Duodenal mucosa (tissue), 2 donors: Measurements from ENCODE around the gene EEF1AKMT1.

Experiments
- H3K27ac ChIP-seq: one replicate; pipeline ENCODE4 v1.7.0; 2013; ENCODE audit warnings: low read depth, low read length
- H3K27me3 ChIP-seq, 2 donors: one replicate each; pipeline ENCODE4 v1.7.0; 2013; ENCODE audit warnings: low read length in 2 of 2, control low read depth in 1 of 2; ENCODE audit not compliant: insufficient read depth in 2 of 2, control insufficient read depth in 1 of 2
- H3K36me3 ChIP-seq, 2 donors: one replicate each; pipeline ENCODE4 v1.7.0; 2013; ENCODE audit warnings: low read length in 2 of 2, control low read depth in 1 of 2; ENCODE audit not compliant: insufficient read depth in 2 of 2, control insufficient read depth in 1 of 2
- H3K4me1 ChIP-seq, 2 donors: one replicate each; pipeline ENCODE4 v1.7.0; 2013; ENCODE audit warnings: low read length in 2 of 2, control low read depth in 1 of 2; ENCODE audit not compliant: insufficient read depth in 2 of 2, control insufficient read depth in 1 of 2
- H3K4me3 ChIP-seq, 2 donors: one replicate each; pipeline ENCODE4 v1.7.0; 2013; ENCODE audit warnings: low read length in 2 of 2, low read depth in 1 of 2
- H3K9ac ChIP-seq, 2 donors: one replicate each; pipeline ENCODE4 v1.7.0; 2013; ENCODE audit warnings: low read length in 2 of 2, low read depth in 1 of 2
- H3K9me3 ChIP-seq, 2 donors: one replicate each; pipeline ENCODE4 v1.7.0; 2013; ENCODE audit warnings: low read length in 2 of 2, control low read depth in 1 of 2; ENCODE audit not compliant: control insufficient read depth in 1 of 2

EEF1AKMT1 gene

GRCh38 chr13:20803180-20803965, 29.6 kb upstream of the EEF1AKMT1 start:
- Histone ChIP-seq H3K4me1 (no peaks in the 10 kb centered on the region), H3K9ac (no peak overlapping the region), H3K4me3 (no peak overlapping the region), H3K27ac (no peak overlapping the region), H3K9me3 (no peaks in the 10 kb centered on the region), H3K27me3 (no peaks in the 10 kb centered on the region), H3K36me3 (peaks cover 12 to 27% of the 10 kb centered on the region in 2 donors)

GRCh38 chr13:20801707-20802106, 27.9 kb upstream of the EEF1AKMT1 start:
- Histone ChIP-seq H3K36me3 (peaks cover 7 to 24% of the 10 kb centered on the region in 2 donors), H3K4me1 (no peaks in the 10 kb centered on the region), H3K27me3 (no peaks in the 10 kb centered on the region), H3K9ac (no peak overlapping the region), H3K9me3 (no peaks in the 10 kb centered on the region), H3K4me3 (no peak overlapping the region), H3K27ac (no peak overlapping the region)

GRCh38 chr13:20799726-20800416, 26.1 kb upstream of the EEF1AKMT1 start:
- Histone ChIP-seq H3K4me1 (no peaks in the 10 kb centered on the region), H3K27me3 (no peaks in the 10 kb centered on the region), H3K36me3 (peaks cover 12 to 31% of the 10 kb centered on the region in 2 donors)

GRCh38 chr13:20798027-20798426, 24.3 kb upstream of the EEF1AKMT1 start:
- H3K4me1 ChIP-seq = no peaks in the 10 kb centered on the region
- H3K9ac ChIP-seq = no peak overlapping the region
- no peak overlapping the region for H3K4me3 ChIP-seq
- no peaks in the 10 kb centered on the region for H3K9me3 ChIP-seq
- H3K27me3 ChIP-seq = no peaks in the 10 kb centered on the region
- H3K36me3 ChIP-seq = peaks cover 18 to 38% of the 10 kb centered on the region in 2 donors
- H3K27ac ChIP-seq = no peak overlapping the region

More at GRCh38 chr13:20799726-20800416, 26.1 kb upstream of the EEF1AKMT1 start:
- Histone ChIP-seq H3K27ac (no peak overlapping the region), H3K9ac (no peak overlapping the region), H3K4me3 (no peak overlapping the region), H3K9me3 (no peaks in the 10 kb centered on the region)

- no peaks in the 10 kb centered on the region for H3K9me3 ChIP-seq
- H3K27me3 ChIP-seq = no peaks in the 10 kb centered on the region
- H3K4me1 ChIP-seq = no peaks in the 10 kb centered on the region
- H3K36me3 ChIP-seq = peaks cover 18 to 38% of the 10 kb centered on the region in 2 donors
- H3K9ac ChIP-seq = no peak overlapping the region
- no peak overlapping the region for H3K27ac ChIP-seq
- no peak overlapping the region for H3K4me3 ChIP-seq
Observed at GRCh38 chr13:20796791-20797508, 23.2 kb upstream of the EEF1AKMT1 start.

GRCh38 chr13:20789665-20790064, 15.9 kb upstream of the EEF1AKMT1 start:
- Histone ChIP-seq H3K27me3 (no peaks in the 10 kb centered on the region), H3K9ac (no peak overlapping the region), H3K27ac (no peak overlapping the region), H3K9me3 (no peaks in the 10 kb centered on the region), H3K4me3 (no peak overlapping the region), H3K4me1 (no peaks in the 10 kb centered on the region), H3K36me3 (peaks cover 15 to 32% of the 10 kb centered on the region in 2 donors)

GRCh38 chr13:20788312-20788711, 14.6 kb upstream of the EEF1AKMT1 start:
- H3K9me3 ChIP-seq = no peaks in the 10 kb centered on the region
- H3K36me3 ChIP-seq = peaks cover 10 to 33% of the 10 kb centered on the region in 2 donors
- H3K4me1 ChIP-seq = no peaks in the 10 kb centered on the region
- H3K9ac ChIP-seq = no peak overlapping the region
- no peak overlapping the region for H3K4me3 ChIP-seq
- H3K27ac ChIP-seq = no peak overlapping the region
- H3K27me3 ChIP-seq = no peaks in the 10 kb centered on the region

GRCh38 chr13:20787180-20787579, 13.4 kb upstream of the EEF1AKMT1 start:
- peaks cover 19 to 42% of the 10 kb centered on the region in 2 donors for H3K36me3 ChIP-seq
- H3K27me3 ChIP-seq = no peaks in the 10 kb centered on the region
- no peak overlapping the region for H3K27ac ChIP-seq
- no peaks in the 10 kb centered on the region for H3K9me3 ChIP-seq
- no peak overlapping the region for H3K9ac ChIP-seq
- no peak overlapping the region for H3K4me3 ChIP-seq
- no peaks in the 10 kb centered on the region for H3K4me1 ChIP-seq

GRCh38 chr13:20782116-20782708, 8.5 kb upstream of the EEF1AKMT1 start:
- H3K27ac ChIP-seq = no peak overlapping the region
- no peak overlapping the region for H3K9ac ChIP-seq
- H3K36me3 ChIP-seq = peaks cover 16 to 25% of the 10 kb centered on the region in 2 donors
- no peaks in the 10 kb centered on the region for H3K27me3 ChIP-seq
- H3K9me3 ChIP-seq = no peaks in the 10 kb centered on the region
- no peaks in the 10 kb centered on the region for H3K4me1 ChIP-seq
- no peak overlapping the region for H3K4me3 ChIP-seq
